A549 (cell line): ENCODE data around the gene UXS1. TPM values are rescaled to one million over a fixed set of nuclear protein-coding genes. Genes with fewer than 3 reads are reported as not detected.

Experiments
- ATAC-seq, 2 experiments: fragments of 200-7000 bp in 1 of 2; fragments of >200 bp in 1 of 2; cut with Nextera tagmentation in 1 of 2; cut with Tn5 transposase in 1 of 2; 3 replicates each; pipeline versions ENCODE4 v1.8.0 to v1.9.1; 2018 to 2020; ENCODE audit warnings: mild to moderate bottlenecking in 1 of 2, moderate library complexity in 1 of 2
- CTCF ChIA-PET: fragments of 300-600 bp; sonication (Branson Sonifier 250); formaldehyde crosslinking; extraction: SDS; loops from one replicate; lab custom pipeline; 2021; ENCODE audit warnings: antibody characterized with exemption, inconsistent platforms; lab: Yijun Ruan, JAX
- POLR2A ChIA-PET: fragments of 350-600 bp; formaldehyde crosslinking; extraction: SDS; loops from one replicate; lab custom pipeline; 2021; ENCODE audit warnings: antibody characterized with exemption, inconsistent platforms; lab: Yijun Ruan, JAX
- DNase-seq, 2 experiments: peaks; one replicate each; pipeline versions ENCODE4 v3.0.0 to v3.0.0-alpha.2; 2011 to 2016; ENCODE audit warnings: low read depth in 1 of 2, low spot score in 1 of 2
- FAIRE-seq: peaks from 2 replicates; lab custom pipeline; 2011; peaks lifted over from hg19 to GRCh38; lab: Jason Lieb, UNC
- H3K27ac ChIP-seq, 2 experiments: fragments of >200 bp; sonication (Bioruptor Twin); formaldehyde crosslinking; 3 replicates each; pipeline ENCODE4 v1.5.1; 2016 to 2017
- H3K4me1 ChIP-seq: fragments of >200 bp; sonication (Bioruptor Twin); formaldehyde crosslinking; 3 replicates; pipeline ENCODE4 v1.6.1; 2016
- H3K4me2 ChIP-seq: fragments of >200 bp; sonication (Bioruptor Twin); formaldehyde crosslinking; 3 replicates; pipeline ENCODE4 v1.6.1; 2016
- H3K4me3 ChIP-seq: fragments of >200 bp; sonication (Bioruptor Twin); formaldehyde crosslinking; 3 replicates; pipeline ENCODE4 v1.5.1; 2016
- H3K9me3 ChIP-seq: fragments of >200 bp; sonication (Bioruptor Twin); formaldehyde crosslinking; 3 replicates; pipeline ENCODE4 v1.6.1; 2016
- BHLHE40 ChIP-seq: IDR thresholded peaks from 2 replicates; pipeline ENCODE4 v1.6.1; 2012; ENCODE audit warnings: low read depth, low read length, inconsistent platforms
- CBX2 ChIP-seq: fragments of 200-600 bp; sonication (generic); IDR thresholded peaks from 2 replicates; pipeline ENCODE4 v1.6.1; 2016; ENCODE audit warnings: low read depth, mild to moderate bottlenecking, borderline replicate concordance
- EHF ChIP-seq: fragments of 250-450 bp; sonication (Bioruptor Pico); IDR thresholded peaks from 2 replicates; pipeline ENCODE4 v1.5.0; 2020; ENCODE audit warnings: mild to moderate bottlenecking
- ELK1 ChIP-seq: fragments of 150-350 bp; IDR thresholded peaks from 2 replicates; pipeline ENCODE4 v1.6.1; 2014; ENCODE audit warnings: low read depth, mild to moderate bottlenecking, low read length
- ESRRA ChIP-seq: fragments of 150-350 bp; IDR thresholded peaks from 2 replicates; pipeline ENCODE4 v1.6.1; 2014; ENCODE audit warnings: mild to moderate bottlenecking, low read length, borderline replicate concordance
- FOSL2 ChIP-seq, 2 experiments: fragments of 450-650 bp in 1 of 2; fragments of >200 bp in 1 of 2; sonication (Bioruptor Twin) in 1 of 2; formaldehyde crosslinking; IDR thresholded peaks; 2 replicates each; pipeline versions ENCODE4 v1.5.0 to v1.6.1; 2016 to 2020; ENCODE audit warnings: mild to moderate bottlenecking in 1 of 2, moderate library complexity in 1 of 2
- HDAC2 ChIP-seq: fragments of 200-600 bp; sonication (generic); IDR thresholded peaks from 2 replicates; pipeline ENCODE4 v1.6.1; 2016
- HOXB5 ChIP-seq: fragments of 250-450 bp; sonication (Bioruptor Pico); IDR thresholded peaks from 2 replicates; pipeline ENCODE4 v1.5.0; 2020; ENCODE audit warnings: mild to moderate bottlenecking, moderate library complexity
- JUN ChIP-seq, 2 experiments: fragments of >200 bp; sonication (Bioruptor Twin); formaldehyde crosslinking; IDR thresholded peaks; 2 replicates in 1 of 2; 3 replicates in 1 of 2; pipeline ENCODE4 v1.6.1; 2016 to 2017
- KDM1A ChIP-seq: fragments of 200-600 bp; sonication (generic); IDR thresholded peaks from 2 replicates; pipeline ENCODE4 v1.6.1; 2016; ENCODE audit warnings: low read depth, mild to moderate bottlenecking
- KDM5A ChIP-seq: fragments of 200-600 bp; sonication (generic); IDR thresholded peaks from 2 replicates; pipeline ENCODE4 v1.6.1; 2016; ENCODE audit warnings: antibody characterized with exemption, mild to moderate bottlenecking
- NFE2L2 ChIP-seq: fragments of 150-350 bp; conservative IDR thresholded peaks from 2 replicates; pipeline ENCODE4 v1.6.1; 2014; ENCODE audit warnings: low read length
- NPAS2 ChIP-seq: fragments of 250-450 bp; sonication (Bioruptor Pico); IDR thresholded peaks from 2 replicates; pipeline ENCODE4 v1.8.0; 2022; ENCODE audit warnings: mild to moderate bottlenecking, moderate library complexity, borderline replicate concordance
- NR3C1 ChIP-seq: fragments of >200 bp; sonication (Bioruptor Twin); formaldehyde crosslinking; IDR thresholded peaks from 3 replicates; pipeline ENCODE4 v1.6.1; 2017
- PBX3 ChIP-seq: IDR thresholded peaks from 2 replicates; pipeline ENCODE4 v1.6.1; 2012
- POLR2AphosphoS2 ChIP-seq: conservative IDR thresholded peaks from 2 replicates; pipeline ENCODE4 v1.6.1; 2012; ENCODE audit warnings: low read length, improper control_type of control experiment, inconsistent platforms
- RAD21 ChIP-seq, 2 experiments: fragments of >200 bp in 1 of 2; sonication (Bioruptor Twin) in 1 of 2; formaldehyde crosslinking in 1 of 2; IDR thresholded peaks in 1 of 2; conservative IDR thresholded peaks in 1 of 2; 2 replicates in 1 of 2; 3 replicates in 1 of 2; pipeline ENCODE4 v1.6.1; 2012 to 2018; ENCODE audit warnings: inconsistent platforms in 1 of 2
- RARB ChIP-seq: fragments of 250-450 bp; sonication (Bioruptor Pico); IDR thresholded peaks from 2 replicates; pipeline ENCODE4 v1.8.0; 2021; ENCODE audit warnings: mild to moderate bottlenecking, moderate library complexity
- RNF2 ChIP-seq: fragments of 200-600 bp; sonication (generic); IDR thresholded peaks from 2 replicates; pipeline ENCODE4 v1.6.1; 2016; ENCODE audit warnings: low read depth, mild to moderate bottlenecking, antibody characterized with exemption, moderate library complexity, borderline replicate concordance
- SMC3 ChIP-seq: fragments of >200 bp; sonication (Bioruptor Twin); formaldehyde crosslinking; IDR thresholded peaks from 3 replicates; pipeline ENCODE4 v1.6.1; 2018; ENCODE audit warnings: inconsistent platforms
- SREBF2 ChIP-seq: fragments of 450-650 bp; IDR thresholded peaks from 2 replicates; pipeline ENCODE4 v1.6.1; 2014; ENCODE audit warnings: mild to moderate bottlenecking, moderate library complexity
- TFCP2L1 ChIP-seq: fragments of 250-450 bp; sonication (Bioruptor Pico); IDR thresholded peaks from 2 replicates; pipeline ENCODE4 v1.5.0; 2021; ENCODE audit warnings: mild to moderate bottlenecking
- USF2 ChIP-seq: fragments of 450-650 bp; IDR thresholded peaks from 2 replicates; pipeline ENCODE4 v1.6.1; 2014; ENCODE audit warnings: antibody characterized with exemption
- ZSCAN20 ChIP-seq: fragments of 250-450 bp; sonication (Bioruptor Pico); IDR thresholded peaks from 2 replicates; pipeline ENCODE4 v1.8.0; 2022; ENCODE audit warnings: mild to moderate bottlenecking, moderate library complexity
- WGBS: methylation state at CpG from one replicate; pipeline ENCODE4 v1.1.6; 2017; ENCODE audit errors: missing lambda C conversion rate; 5-methylcytosine and 5-hydroxymethylcytosine counted together
- polyA plus RNA-seq, 4 experiments: library from polyadenylated mRNA; depleted of rRNA in 3 of 4; stranded (reverse); fragments of >200 nt; fragmentation: RNase III in 1 of 4; extraction: RNeasy Plus Mini Kit Qiagen cat#74134 plus additional on column Dnase treatment in 1 of 4; gene quantifications; 2 replicates in 3 of 4; 3 replicates in 1 of 4; pipeline ENCODE4 v1.2.3, GENCODE V29; 2011 to 2017
- TF ChIP-seq, protein P1 (sequence below): fragments of 200-600 bp; sonication (generic); IDR thresholded peaks from 2 replicates; pipeline ENCODE4 v1.6.1; 2016; ENCODE audit warnings: antibody characterized with exemption, mild to moderate bottlenecking, moderate library complexity
- TF ChIP-seq, protein P2 (sequence below): fragments of >200 bp; sonication (Bioruptor Twin); formaldehyde crosslinking; IDR thresholded peaks from 3 replicates; pipeline ENCODE4 v1.6.1; 2016

UXS1 gene
- polyA plus RNA-seq, 2 of the 4 experiments (the other 2 are of a cell fraction): 50.5 to 53.2 TPM

GRCh38 chr2:106080959-106081358, 113.1 kb downstream of the UXS1 start:
- H3K4me1 ChIP-seq: no peaks in the 10 kb centered on the region
- H3K27ac ChIP-seq: no peak overlapping the region
- FAIRE-seq: no peak
- CTCF ChIA-PET: interaction anchor here (1.7 kb wide), 1 partner anchor 502 kb away, joined by 4 read pairs; no protein-coding TSS in a partner anchor
- no peak for ATAC-seq
- no peaks in the 10 kb centered on the region for H3K9me3 ChIP-seq
- TF ChIP-seq NPAS2: no peak
- TF ChIP-seq KDM1A: no peak
- no peak for TF ChIP-seq RAD21 (conservative IDR thresholded peaks at IDR 0.05 in 1 of 2, IDR thresholded peaks at IDR 0.05 in 1 of 2)
- TF ChIP-seq NR3C1: no peak
- TF ChIP-seq, protein P1, sequence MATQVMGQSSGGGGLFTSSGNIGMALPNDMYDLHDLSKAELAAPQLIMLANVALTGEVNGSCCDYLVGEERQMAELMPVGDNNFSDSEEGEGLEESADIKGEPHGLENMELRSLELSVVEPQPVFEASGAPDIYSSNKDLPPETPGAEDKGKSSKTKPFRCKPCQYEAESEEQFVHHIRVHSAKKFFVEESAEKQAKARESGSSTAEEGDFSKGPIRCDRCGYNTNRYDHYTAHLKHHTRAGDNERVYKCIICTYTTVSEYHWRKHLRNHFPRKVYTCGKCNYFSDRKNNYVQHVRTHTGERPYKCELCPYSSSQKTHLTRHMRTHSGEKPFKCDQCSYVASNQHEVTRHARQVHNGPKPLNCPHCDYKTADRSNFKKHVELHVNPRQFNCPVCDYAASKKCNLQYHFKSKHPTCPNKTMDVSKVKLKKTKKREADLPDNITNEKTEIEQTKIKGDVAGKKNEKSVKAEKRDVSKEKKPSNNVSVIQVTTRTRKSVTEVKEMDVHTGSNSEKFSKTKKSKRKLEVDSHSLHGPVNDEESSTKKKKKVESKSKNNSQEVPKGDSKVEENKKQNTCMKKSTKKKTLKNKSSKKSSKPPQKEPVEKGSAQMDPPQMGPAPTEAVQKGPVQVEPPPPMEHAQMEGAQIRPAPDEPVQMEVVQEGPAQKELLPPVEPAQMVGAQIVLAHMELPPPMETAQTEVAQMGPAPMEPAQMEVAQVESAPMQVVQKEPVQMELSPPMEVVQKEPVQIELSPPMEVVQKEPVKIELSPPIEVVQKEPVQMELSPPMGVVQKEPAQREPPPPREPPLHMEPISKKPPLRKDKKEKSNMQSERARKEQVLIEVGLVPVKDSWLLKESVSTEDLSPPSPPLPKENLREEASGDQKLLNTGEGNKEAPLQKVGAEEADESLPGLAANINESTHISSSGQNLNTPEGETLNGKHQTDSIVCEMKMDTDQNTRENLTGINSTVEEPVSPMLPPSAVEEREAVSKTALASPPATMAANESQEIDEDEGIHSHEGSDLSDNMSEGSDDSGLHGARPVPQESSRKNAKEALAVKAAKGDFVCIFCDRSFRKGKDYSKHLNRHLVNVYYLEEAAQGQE: no peak
- TF ChIP-seq, all 56 proteins: peak for 0
- no peak for DNase-seq
- Histone ChIP-seq H3K4me2 (no peak overlapping the region), H3K4me3 (no peak overlapping the region)
- WGBS: 53% methylated on average over 6 of the region's 6 CpGs
- POLR2A ChIA-PET: no interaction called here

- ATAC-seq (no peak), DNase-seq (no peak), FAIRE-seq (no peak)
- H3K4me1 ChIP-seq: no peaks in the 10 kb centered on the region
- 57% methylated on average over 5 of the region's 5 CpGs for WGBS
- H3K27ac ChIP-seq: no peak overlapping the region
- no peaks in the 10 kb centered on the region for H3K9me3 ChIP-seq
- no peak for TF ChIP-seq KDM5A
- TF ChIP-seq USF2: no peak
- POLR2A ChIA-PET: no interaction called here
- no peak overlapping the region for H3K4me2 ChIP-seq
- H3K4me3 ChIP-seq: no peak overlapping the region
- CTCF ChIA-PET: no interaction called here
These were observed 116.0 kb downstream of the UXS1 start for GRCh38 chr2:106078096-106078495.

- 4% methylated on average over 1 of the region's 1 CpG for WGBS
- DNase-seq (no peak), FAIRE-seq (no peak), ATAC-seq (no peak)
- no peak for TF ChIP-seq POLR2AphosphoS2
- TF ChIP-seq SMC3: no peak
- TF ChIP-seq RNF2: no peak
- no peak for TF ChIP-seq FOSL2 (IDR thresholded peaks at IDR 0.05)
- no peak for TF ChIP-seq FOSL2 (CRISPR knock-in tag; IDR thresholded peaks at IDR 0.05)
- no peak for TF ChIP-seq JUN (IDR thresholded peaks at IDR 0.05)
- TF ChIP-seq PBX3: no peak
- TF ChIP-seq NFE2L2: no peak
- no peak for TF ChIP-seq TFCP2L1 (CRISPR knock-in tag)
- TF ChIP-seq BHLHE40: no peak
- TF ChIP-seq RARB (CRISPR knock-in tag): no peak
- TF ChIP-seq ELK1: no peak
- no peak for TF ChIP-seq SREBF2
- TF ChIP-seq ZSCAN20: no peak
- no peak for TF ChIP-seq ESRRA
- TF ChIP-seq, protein P2, sequence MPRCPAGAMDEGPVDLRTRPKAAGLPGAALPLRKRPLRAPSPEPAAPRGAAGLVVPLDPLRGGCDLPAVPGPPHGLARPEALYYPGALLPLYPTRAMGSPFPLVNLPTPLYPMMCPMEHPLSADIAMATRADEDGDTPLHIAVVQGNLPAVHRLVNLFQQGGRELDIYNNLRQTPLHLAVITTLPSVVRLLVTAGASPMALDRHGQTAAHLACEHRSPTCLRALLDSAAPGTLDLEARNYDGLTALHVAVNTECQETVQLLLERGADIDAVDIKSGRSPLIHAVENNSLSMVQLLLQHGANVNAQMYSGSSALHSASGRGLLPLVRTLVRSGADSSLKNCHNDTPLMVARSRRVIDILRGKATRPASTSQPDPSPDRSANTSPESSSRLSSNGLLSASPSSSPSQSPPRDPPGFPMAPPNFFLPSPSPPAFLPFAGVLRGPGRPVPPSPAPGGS: no peak
- TF ChIP-seq CBX2: no peak
- no peak for TF ChIP-seq HOXB5
- TF ChIP-seq EHF (CRISPR knock-in tag): no peak
- TF ChIP-seq HDAC2: no peak
- Histone ChIP-seq H3K4me3 (no peak overlapping the region), H3K4me2 (no peak overlapping the region), H3K4me1 (no peaks in the 10 kb centered on the region), H3K9me3 (no peaks in the 10 kb centered on the region), H3K27ac (no peak overlapping the region)
- POLR2A ChIA-PET: no interaction called here
- CTCF ChIA-PET: no interaction called here
These were observed 117.2 kb downstream of the UXS1 start for GRCh38 chr2:106076941-106077340.
